Effector CD8-positive, alpha-beta T cell (primary cell): ENCODE measurements around the gene MFSD2B.
A peak's percentile ranks its signal among the peaks of the same experiment; 100 is the strongest.
"Not testable (repeated sequence)": the region's sequence is repeated elsewhere in the genome, so short reads cannot be mapped to it uniquely, and the experiment has no call there.

Experiments
- DNase-seq: peaks from one replicate; lab custom pipeline; 2025; lab: John Stamatoyannopoulos, UW

Gene MFSD2B

GRCh38 chr2:24018241-24018640 lies 8.4 kb downstream of the MFSD2B start:
- no peak for DNase-seq

- DNase-seq: no peak
Measured at GRCh38 chr2:24019729-24020128, 9.8 kb downstream of the MFSD2B start.

- no peak for DNase-seq
Measured at GRCh38 chr2:24020244-24020643, 10.4 kb downstream of the MFSD2B start.

GRCh38 chr2:24021122-24021998 lies 11.5 kb downstream of the MFSD2B start:
- no peak for DNase-seq

- DNase-seq: no peak
Measured at GRCh38 chr2:24022324-24022974, 12.6 kb downstream of the MFSD2B start.

GRCh38 chr2:24022975-24023575 lies 13.2 kb downstream of the MFSD2B start:
- DNase-seq: no peak

GRCh38 chr2:24024018-24024417 lies 14.1 kb downstream of the MFSD2B start:
- no peak for DNase-seq

- no peak for DNase-seq
Measured at GRCh38 chr2:24024996-24025663, 15.2 kb downstream of the MFSD2B start.

- DNase-seq: no peak
Measured at GRCh38 chr2:24026233-24026632, 16.3 kb downstream of the MFSD2B start.

GRCh38 chr2:24038786-24039499 lies 29.1 kb downstream of the MFSD2B start:
- DNase-seq: no peak

- DNase-seq: no peak
Measured at GRCh38 chr2:24040511-24040910, 30.6 kb downstream of the MFSD2B start.

- DNase-seq: not testable (repeated sequence)
Measured at GRCh38 chr2:24043133-24043532, 33.2 kb downstream of the MFSD2B start.

GRCh38 chr2:24045511-24046508 lies 35.9 kb downstream of the MFSD2B start:
- DNase-seq: no peak

GRCh38 chr2:24046599-24046929 lies 36.7 kb downstream of the MFSD2B start:
- DNase-seq: no peak

- DNase-seq: peak; percentile 89
Measured at GRCh38 chr2:24046930-24047702, 37.2 kb downstream of the MFSD2B start, which contains the start of gene WDCP. WDCP (minus strand) TSS chr2:24047391; CDS start chr2:24039494, 7,897 bp downstream.

GRCh38 chr2:24047703-24048033 lies 37.8 kb downstream of the MFSD2B start:
- no peak for DNase-seq

GRCh38 chr2:24048769-24049484 lies 39.0 kb downstream of the MFSD2B start:
- DNase-seq: no peak

GRCh38 chr2:24049485-24050021 lies 39.7 kb downstream of the MFSD2B start, which contains the start of gene FKBP1B:
FKBP1B (plus strand) TSS chr2:24049741; CDS start chr2:24049850, 109 bp downstream.
- DNase-seq: peak; percentile 33
